Suprapubic skin (tissue), 4 donors: ENCODE results near the gene SPCS3. TPM values are rescaled to one million over a fixed set of nuclear protein-coding genes. Genes with fewer than 3 reads are reported as not detected.

ENCODE experiments used
- DNase-seq, 2 donors: peaks; one replicate each; pipeline ENCODE4 v3.0.0-alpha.2; 2019; ENCODE audit warnings: low spot score in 2 of 2
- H3K27ac ChIP-seq: fragments of 200-600 bp; sonication (generic); one replicate; pipeline ENCODE4 v1.5.1; 2019
- H3K27me3 ChIP-seq: fragments of 200-600 bp; sonication (generic); one replicate; pipeline ENCODE4 v1.5.1; 2019
- H3K36me3 ChIP-seq: fragments of 200-600 bp; sonication (generic); one replicate; pipeline ENCODE4 v1.5.1; 2019
- H3K4me1 ChIP-seq: fragments of 200-600 bp; sonication (generic); one replicate; pipeline ENCODE4 v1.5.1; 2019
- H3K4me3 ChIP-seq: fragments of 200-600 bp; sonication (generic); one replicate; pipeline ENCODE4 v1.5.1; 2019; ENCODE audit warnings: mild to moderate bottlenecking
- H3K9me3 ChIP-seq: fragments of 200-600 bp; sonication (generic); one replicate; pipeline ENCODE4 v1.5.1; 2019
- EP300 ChIP-seq: sonication (generic); formaldehyde crosslinking; IDR thresholded peaks from one replicate; pipeline ENCODE4 v1.6.1; 2017; ENCODE audit warnings: antibody characterized with exemption
- POLR2A ChIP-seq, 2 donors: fragments of 450-650 bp; IDR thresholded peaks; one replicate each; pipeline ENCODE4 v1.6.1; 2017; ENCODE audit warnings: antibody characterized with exemption in 2 of 2, mild to moderate bottlenecking in 2 of 2, moderate library complexity in 2 of 2
- POLR2AphosphoS5 ChIP-seq, 3 donors: sonication (generic); formaldehyde crosslinking; IDR thresholded peaks; one replicate each; pipeline ENCODE4 v1.6.1; 2017; ENCODE audit warnings: antibody characterized with exemption in 3 of 3
- WGBS: methylation state at CpG from one replicate; pipeline ENCODE4 v1.1.5; 2018; 5-methylcytosine and 5-hydroxymethylcytosine counted together
- total RNA-seq, 4 donors: library from RNA; depleted of rRNA; stranded (reverse); fragments of >200 nt; gene quantifications; one replicate each; pipeline ENCODE4 v1.1.0, GENCODE V29; 2016
- TF ChIP-seq, protein P1 (sequence below), 2 donors: fragments of 200-600 bp in 1 of 2; fragments of 450-650 bp in 1 of 2; sonication (generic) in 1 of 2; IDR thresholded peaks; one replicate each; pipeline ENCODE4 v1.5.1; 2016 to 2019; ENCODE audit warnings: antibody characterized with exemption in 2 of 2, mild to moderate bottlenecking in 1 of 2, moderate library complexity in 1 of 2

The SPCS3 gene
- total RNA-seq, 4 donors from 2014 or later, result 48.3 to 57.4 (median 55.9) TPM

DNA sequence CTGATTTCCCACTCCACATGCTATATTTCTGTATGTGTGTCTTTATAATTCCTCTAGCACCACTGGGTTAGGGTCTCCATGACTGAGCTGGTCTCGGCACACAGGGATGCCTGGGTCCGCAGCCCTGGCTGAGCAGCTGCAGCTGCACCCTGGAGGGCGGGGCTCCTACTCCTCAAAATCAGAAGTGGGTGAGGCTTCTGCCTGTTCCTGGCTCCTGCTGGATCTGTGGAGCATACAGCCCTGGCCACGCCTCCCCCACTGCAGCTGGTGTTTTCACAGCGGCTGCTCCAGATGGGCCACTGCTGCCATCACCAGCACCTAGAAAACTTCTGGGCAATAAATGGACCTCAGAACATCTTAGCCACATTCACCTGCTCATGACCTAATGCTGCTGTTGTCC, 30.9 kb downstream of the SPCS3 start:
- H3K36me3 ChIP-seq, result peaks cover 6% of the 10 kb centered on the region

DNA sequence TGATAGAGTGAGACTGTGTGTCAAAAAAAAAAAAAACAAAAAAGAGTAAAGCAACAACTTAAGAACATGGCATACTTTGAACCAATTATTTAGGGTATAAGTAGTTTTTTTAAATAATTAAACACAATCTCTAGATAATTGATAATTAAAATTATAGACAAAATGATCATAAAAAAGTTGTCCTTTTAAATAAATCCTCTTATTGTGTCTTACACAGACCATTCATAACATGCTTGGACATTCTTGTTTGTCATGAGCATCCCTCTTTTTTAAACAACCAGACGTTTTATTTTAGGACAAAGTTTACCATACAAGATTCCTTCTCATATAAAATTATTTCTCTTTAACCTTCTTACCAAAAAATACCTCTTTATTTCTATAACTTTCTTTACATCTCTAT, 35.1 kb downstream of the SPCS3 start:
- Histone ChIP-seq H3K27ac (no peak overlapping the region), H3K36me3 (peaks cover 1% of the 10 kb centered on the region), H3K4me1 (no peaks in the 10 kb centered on the region), H3K9me3 (no peaks in the 10 kb centered on the region), H3K27me3 (no peaks in the 10 kb centered on the region), H3K4me3 (no peak overlapping the region)
- no peak for DNase-seq
- TF ChIP-seq, protein P1, sequence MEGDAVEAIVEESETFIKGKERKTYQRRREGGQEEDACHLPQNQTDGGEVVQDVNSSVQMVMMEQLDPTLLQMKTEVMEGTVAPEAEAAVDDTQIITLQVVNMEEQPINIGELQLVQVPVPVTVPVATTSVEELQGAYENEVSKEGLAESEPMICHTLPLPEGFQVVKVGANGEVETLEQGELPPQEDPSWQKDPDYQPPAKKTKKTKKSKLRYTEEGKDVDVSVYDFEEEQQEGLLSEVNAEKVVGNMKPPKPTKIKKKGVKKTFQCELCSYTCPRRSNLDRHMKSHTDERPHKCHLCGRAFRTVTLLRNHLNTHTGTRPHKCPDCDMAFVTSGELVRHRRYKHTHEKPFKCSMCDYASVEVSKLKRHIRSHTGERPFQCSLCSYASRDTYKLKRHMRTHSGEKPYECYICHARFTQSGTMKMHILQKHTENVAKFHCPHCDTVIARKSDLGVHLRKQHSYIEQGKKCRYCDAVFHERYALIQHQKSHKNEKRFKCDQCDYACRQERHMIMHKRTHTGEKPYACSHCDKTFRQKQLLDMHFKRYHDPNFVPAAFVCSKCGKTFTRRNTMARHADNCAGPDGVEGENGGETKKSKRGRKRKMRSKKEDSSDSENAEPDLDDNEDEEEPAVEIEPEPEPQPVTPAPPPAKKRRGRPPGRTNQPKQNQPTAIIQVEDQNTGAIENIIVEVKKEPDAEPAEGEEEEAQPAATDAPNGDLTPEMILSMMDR (IDR thresholded peaks at IDR 0.05), result no peak
- no peak for TF ChIP-seq EP300
- TF ChIP-seq POLR2A (IDR thresholded peaks at IDR 0.05), result no peak
- no peak for TF ChIP-seq POLR2AphosphoS5 (IDR thresholded peaks at IDR 0.05)
- WGBS, result 80% methylated on average over 1 of the region's 1 CpG

More for the DNA sequence above, 30.9 kb downstream of the SPCS3 start:
- no peak for DNase-seq
- Histone ChIP-seq H3K27ac (no peak overlapping the region), H3K4me3 (no peak overlapping the region), H3K4me1 (no peaks in the 10 kb centered on the region), H3K9me3 (no peaks in the 10 kb centered on the region), H3K27me3 (no peaks in the 10 kb centered on the region)
- TF ChIP-seq POLR2A (IDR thresholded peaks at IDR 0.05) (no peak), EP300 (no peak), POLR2AphosphoS5 (IDR thresholded peaks at IDR 0.05) (no peak)
- TF ChIP-seq, protein P1 (IDR thresholded peaks at IDR 0.05), result no peak
- 93% methylated on average over 5 of the region's 5 CpGs for WGBS

DNA sequence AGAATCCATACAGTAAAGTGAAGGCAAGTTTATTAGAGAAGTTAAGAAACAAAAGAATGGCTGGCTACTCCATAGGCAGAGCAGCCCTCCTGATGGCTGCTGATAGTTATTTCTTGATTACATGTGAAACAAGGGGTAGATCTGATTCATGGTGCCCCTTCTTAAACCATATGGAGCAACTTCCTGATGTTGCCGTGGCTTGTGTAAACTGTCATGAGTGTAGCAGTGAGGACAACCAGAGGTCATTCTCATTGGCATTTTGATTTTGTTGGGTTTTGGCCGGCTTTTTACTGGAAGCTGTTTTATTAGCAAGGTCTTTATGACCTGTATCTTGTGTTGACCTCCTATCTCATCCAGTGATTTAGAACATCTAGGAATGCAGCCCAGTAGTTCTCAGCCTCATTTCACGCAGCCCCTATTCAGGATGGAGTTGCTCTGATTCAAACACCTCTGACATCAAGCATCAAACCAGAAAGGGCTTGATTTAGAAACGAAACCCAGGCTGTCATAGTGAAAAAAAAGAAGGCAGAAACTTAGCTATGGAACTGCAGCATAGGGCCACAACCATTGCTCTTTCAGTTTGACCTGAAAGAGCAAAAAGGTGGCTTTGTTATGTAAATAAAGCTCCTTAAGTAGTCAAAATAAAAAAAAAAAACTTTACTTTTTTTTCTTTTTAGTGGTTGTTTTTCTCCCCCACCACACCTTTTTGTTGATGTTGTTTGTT, 37.8 kb downstream of the SPCS3 start:
- H3K4me3 ChIP-seq, result no peak overlapping the region
- no peaks in the 10 kb centered on the region for H3K27me3 ChIP-seq
- no peak for DNase-seq
- H3K9me3 ChIP-seq, result no peaks in the 10 kb centered on the region
- no peaks in the 10 kb centered on the region for H3K4me1 ChIP-seq
- TF ChIP-seq EP300 (no peak), POLR2A (IDR thresholded peaks at IDR 0.05) (no peak), POLR2AphosphoS5 (IDR thresholded peaks at IDR 0.05) (no peak)
- TF ChIP-seq, protein P1 (IDR thresholded peaks at IDR 0.05), result no peak
- H3K36me3 ChIP-seq, result no peaks in the 10 kb centered on the region
- 63% methylated on average over 4 of the region's 4 CpGs for WGBS
- H3K27ac ChIP-seq, result no peak overlapping the region

DNA sequence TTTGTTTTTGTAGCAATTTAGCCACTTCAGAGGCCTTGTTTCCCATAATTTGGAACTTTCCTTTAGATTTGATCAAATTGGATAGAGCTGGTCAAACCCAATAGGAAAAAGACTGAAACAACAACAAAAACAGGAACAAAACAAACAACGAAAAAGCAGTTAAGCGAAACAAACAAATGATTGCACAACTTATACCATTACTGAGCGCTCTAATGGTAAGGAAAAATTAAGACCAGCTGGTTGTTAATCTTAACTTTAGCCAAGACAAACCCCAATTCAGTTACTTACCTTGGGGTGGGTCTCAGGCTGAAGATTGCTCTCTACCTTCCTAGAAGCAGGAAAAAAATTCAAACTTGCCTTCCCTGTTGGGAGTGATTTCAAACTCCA, 38.3 kb downstream of the SPCS3 start:
- Histone ChIP-seq H3K4me3 (no peak overlapping the region), H3K4me1 (no peaks in the 10 kb centered on the region), H3K36me3 (no peaks in the 10 kb centered on the region), H3K9me3 (no peaks in the 10 kb centered on the region), H3K27ac (no peak overlapping the region), H3K27me3 (no peaks in the 10 kb centered on the region)
- 95% methylated on average over 3 of the region's 3 CpGs for WGBS
- no peak for TF ChIP-seq POLR2AphosphoS5 (IDR thresholded peaks at IDR 0.05)
- no peak for TF ChIP-seq POLR2A (IDR thresholded peaks at IDR 0.05)
- no peak for TF ChIP-seq EP300
- TF ChIP-seq, protein P1 (IDR thresholded peaks at IDR 0.05), result no peak
- DNase-seq, result no peak

DNA sequence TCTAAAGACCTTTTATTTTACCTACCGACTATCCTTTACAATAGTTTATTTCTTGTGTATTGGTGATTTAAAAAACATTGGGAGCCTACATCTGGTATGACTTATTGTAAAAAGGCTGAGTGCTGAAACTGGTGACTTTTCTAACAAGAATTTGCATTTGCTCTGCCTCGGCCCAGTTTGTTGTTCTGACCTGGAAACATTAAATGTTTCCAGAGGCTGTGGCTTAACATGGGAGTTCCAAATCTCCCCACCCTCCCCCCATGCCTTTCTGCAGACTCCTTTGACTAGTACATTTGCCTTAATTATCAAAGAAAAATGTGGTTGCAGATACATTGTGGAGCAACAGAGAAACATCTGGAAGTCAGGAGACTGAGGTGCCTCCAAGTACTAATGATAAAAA, 39.8 kb downstream of the SPCS3 start:
- no peak overlapping the region for H3K4me3 ChIP-seq
- no peaks in the 10 kb centered on the region for H3K9me3 ChIP-seq
- no peaks in the 10 kb centered on the region for H3K36me3 ChIP-seq
- TF ChIP-seq POLR2AphosphoS5 (IDR thresholded peaks at IDR 0.05) (no peak), POLR2A (IDR thresholded peaks at IDR 0.05) (no peak), EP300 (no peak)
- TF ChIP-seq, protein P1 (IDR thresholded peaks at IDR 0.05), result no peak
- H3K4me1 ChIP-seq, result no peaks in the 10 kb centered on the region
- no peaks in the 10 kb centered on the region for H3K27me3 ChIP-seq
- no peak overlapping the region for H3K27ac ChIP-seq
- DNase-seq, result no peak
- WGBS, result 55% methylated on average over 2 of the region's 2 CpGs
